Tibial nerve (tissue), 3 donors: ENCODE results near the gene TRERF1.

Experiments
- EP300 ChIP-seq, 2 donors: sonication (generic); formaldehyde crosslinking; IDR thresholded peaks; one replicate each; pipeline ENCODE4 v1.6.1; 2017; ENCODE audit warnings: antibody characterized with exemption in 2 of 2, mild to moderate bottlenecking in 1 of 2
- POLR2A ChIP-seq, 2 donors: fragments of 450-650 bp; IDR thresholded peaks; one replicate each; pipeline ENCODE4 v1.6.1; 2017; ENCODE audit warnings: antibody characterized with exemption in 2 of 2, mild to moderate bottlenecking in 2 of 2, moderate library complexity in 2 of 2

GRCh38 chr6:42405021-42405420, 46.7 kb downstream of the TRERF1 start:
- no peak for TF ChIP-seq EP300 (IDR thresholded peaks at IDR 0.05)
- no peak for TF ChIP-seq POLR2A (IDR thresholded peaks at IDR 0.05)
